NCI-H2196 (cell line): ENCODE data around the gene SHC1.

Experiments used
- DNase-seq: peaks from one replicate; lab custom pipeline; 2025; ENCODE audit not compliant: unreplicated experiment; lab: John Stamatoyannopoulos, UW

SHC1 gene

GRCh38 chr1:154970631-154971340 is at the start of gene SHC1:
SHC1 (minus strand) TSS chr1:154970747; CDS start chr1:154970526, 221 bp downstream.
- DNase-seq = peak; percentile 92

GRCh38 chr1:155019377-155020245 is 49.1 kb upstream of the SHC1 start:
- DNase-seq = no peak

- no peak for DNase-seq
Observed at GRCh38 chr1:155018617-155019348, 48.2 kb upstream of the SHC1 start.

GRCh38 chr1:155017946-155018316 is 47.4 kb upstream of the SHC1 start:
- no peak for DNase-seq

- DNase-seq = peak; percentile 83
Observed at GRCh38 chr1:155017041-155017945, 46.7 kb upstream of the SHC1 start.

- no peak for DNase-seq
Observed at GRCh38 chr1:155016231-155016831, 45.8 kb upstream of the SHC1 start.

- no peak for DNase-seq
Observed at GRCh38 chr1:155015527-155016230, 45.1 kb upstream of the SHC1 start.

- no peak for DNase-seq
Observed at GRCh38 chr1:155014709-155015508, 44.4 kb upstream of the SHC1 start.

- DNase-seq = no peak
Observed at GRCh38 chr1:155013632-155014031, 43.1 kb upstream of the SHC1 start.

GRCh38 chr1:155012776-155013602 is 42.4 kb upstream of the SHC1 start:
- no peak for DNase-seq

- DNase-seq = peak; percentile 83
Observed at GRCh38 chr1:155012026-155012546, 41.5 kb upstream of the SHC1 start.

GRCh38 chr1:155011437-155012025 is 41.0 kb upstream of the SHC1 start:
- DNase-seq = no peak

GRCh38 chr1:155011004-155011416 is 40.5 kb upstream of the SHC1 start:
- no peak for DNase-seq

GRCh38 chr1:155010211-155010918 is 39.8 kb upstream of the SHC1 start:
- no peak for DNase-seq

- DNase-seq = no peak
Observed at GRCh38 chr1:155009742-155010141, 39.2 kb upstream of the SHC1 start.

- DNase-seq = no peak
Observed at GRCh38 chr1:155009221-155009711, 38.7 kb upstream of the SHC1 start.
